Measurements from ENCODE around the gene LIPI. TPM values are rescaled to one million over a fixed set of nuclear protein-coding genes. Genes with fewer than 3 reads are reported as not detected.

The LIPI gene
- polyA plus RNA-seq, 1 of the 3 experiments (the other 2 are of a cell fraction) = not detected

- TF ChIP-seq PBX3 (IDR thresholded peaks at IDR 0.05) (no peak), EP300 (IDR thresholded peaks at IDR 0.05; ENCODE audit: borderline replicate concordance in 1 of 2, low read depth in 1 of 2, low read length in 1 of 2) (no peak), EZH2phosphoT487 (IDR thresholded peaks at IDR 0.05; ENCODE audit: borderline replicate concordance, low read depth) (no peak)
These were observed 49.0 kb upstream of the LIPI start (continued) for GRCh38 chr21:14259747-14260146.

DNA sequence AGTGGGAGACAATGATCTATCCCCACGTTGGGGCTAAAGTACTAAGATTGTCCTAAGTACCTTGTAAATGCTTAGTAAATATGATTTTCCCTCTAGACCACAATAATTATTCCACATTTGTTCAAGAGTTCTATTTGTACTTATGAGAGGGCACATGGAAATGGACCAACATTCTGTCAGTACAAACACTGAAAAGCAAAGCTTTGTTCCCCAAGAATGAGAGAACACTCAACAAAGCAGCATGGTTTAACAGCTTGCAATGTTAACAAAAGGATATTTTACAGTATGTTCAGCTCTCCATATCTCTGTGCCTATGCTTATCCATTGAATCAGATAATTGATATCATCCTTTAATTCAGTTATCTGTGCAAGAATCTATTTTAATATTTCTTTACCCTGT is 40.6 kb upstream of the LIPI start:
- H3K4me1 ChIP-seq (ENCODE audit: control insufficient read depth in 1 of 2, insufficient read depth in 2 of 2, low read depth in 1 of 2, low read length in 1 of 2) = no peaks in the 10 kb centered on the region
- TF ChIP-seq JUND (IDR thresholded peaks at IDR 0.05) = no peak
- TF ChIP-seq ZBTB33 (IDR thresholded peaks at IDR 0.05; ENCODE audit: borderline replicate concordance, low read depth) = no peak
- no peak for TF ChIP-seq RFX5 (IDR thresholded peaks at IDR 0.05; ENCODE audit: low read length)
- TF ChIP-seq POLR2AphosphoS5 (IDR thresholded peaks at IDR 0.05; ENCODE audit: low read depth, low read length) = no peak
- TF ChIP-seq FOSL2 (IDR thresholded peaks at IDR 0.05; ENCODE audit: borderline replicate concordance, low read depth) = no peak
- TF ChIP-seq CHD2 (IDR thresholded peaks at IDR 0.05; ENCODE audit: low read length, partially characterized antibody) = no peak
- no peak for TF ChIP-seq PBX3 (IDR thresholded peaks at IDR 0.05)
- TF ChIP-seq USF2 (IDR thresholded peaks at IDR 0.05; ENCODE audit: borderline replicate concordance, low read depth, low read length) = no peak
- no peak for TF ChIP-seq EP300 (IDR thresholded peaks at IDR 0.05; ENCODE audit: borderline replicate concordance in 1 of 2, low read depth in 1 of 2, low read length in 1 of 2)
- TF ChIP-seq SIN3A (IDR thresholded peaks at IDR 0.05; ENCODE audit: borderline replicate concordance, low read depth, low read length) = no peak
- no peaks in the 10 kb centered on the region for H3K9me3 ChIP-seq
- H4K20me1 ChIP-seq (ENCODE audit: insufficient read depth) = no peaks in the 10 kb centered on the region
- H3K27me3 ChIP-seq (ENCODE audit: insufficient read depth) = no peaks in the 10 kb centered on the region
- CTCF ChIA-PET = interaction anchor here (1.0 kb wide), 1 partner anchor 10 kb away, joined by 3 read pairs; no protein-coding TSS in a partner anchor
- H3K79me2 ChIP-seq (ENCODE audit: insufficient read depth) = no peaks in the 10 kb centered on the region
- POLR2A ChIA-PET = no interaction called here
- no peak overlapping the region for H3K9ac ChIP-seq
- H3F3A ChIP-seq (replicated peaks; ENCODE audit: insufficient read depth) = no peaks in the 10 kb centered on the region
- H3K9me2 ChIP-seq = no peaks in the 10 kb centered on the region
- H3K36me3 ChIP-seq (replicated peaks in 1 of 2; ENCODE audit: control insufficient read depth in 1 of 2, insufficient read depth in 2 of 2, low read length in 1 of 2) = no peaks in the 10 kb centered on the region
- H2AFZ ChIP-seq (ENCODE audit: low read depth) = no peak overlapping the region
- WGBS (ENCODE audit: low lambda C conversion rate) = 0% methylated on average over 1 of the region's 1 CpG
- DNase-seq = no peak
- H3K4me2 ChIP-seq = no peak overlapping the region
- no peak overlapping the region for H3K27ac ChIP-seq (ENCODE audit: low read depth in 2 of 2, low read length in 1 of 2)
- no peak overlapping the region for H3K4me3 ChIP-seq (ENCODE audit: low read depth in 2 of 2, low read length in 1 of 2)

All from SK-N-SH (cell line).